K562 (cell line): ENCODE data around the gene SP2. TPM values are rescaled to one million over a fixed set of nuclear protein-coding genes. Genes with fewer than 3 reads are reported as not detected.

Experiments
- ATAC-seq: fragments of 200-7000 bp; cut with Tn5 transposase; 3 replicates; pipeline ENCODE4 v1.9.1; 2020; ENCODE audit warnings: moderate library complexity
- BruUV-seq: library from RNA; stranded (reverse); fragments of 400-500 nt; replicated peaks from 2 replicates; lab custom pipeline; 2021; lab: Mats Ljungman, UMichigan
- CTCF ChIA-PET: fragments of 300-600 bp; formaldehyde crosslinking; extraction: SDS; loops from one replicate; lab custom pipeline; 2021; ENCODE audit warnings: low intra/inter-chr PET ratio; lab: Yijun Ruan, JAX
- POLR2A ChIA-PET: fragments of 300-600, 350-650 bp; sonication (Branson Sonifier 250); formaldehyde crosslinking; extraction: SDS; loops from one replicate; lab custom pipeline; 2021; ENCODE audit warnings: antibody characterized with exemption, inconsistent platforms; lab: Yijun Ruan, JAX
- DNase-seq, 4 experiments: peaks; one replicate each; pipeline versions ENCODE4 v3.0.0 to v3.0.0-alpha.2; 2011 to 2018; ENCODE audit warnings: low spot score in 3 of 4, mixed read lengths in 3 of 4; ENCODE audit errors: extremely low read depth in 1 of 4
- FAIRE-seq: peaks from 2 replicates; lab custom pipeline; 2011; peaks lifted over from hg19 to GRCh38; lab: Jason Lieb, UNC
- H2AFZ ChIP-seq: 2 replicates; pipeline ENCODE4 v1.6.0; 2011; ENCODE audit warnings: low read depth, low read length, control low read depth, inconsistent platforms
- H3K27ac ChIP-seq: fragments of 200-600 bp; 3 replicates; pipeline ENCODE4 v1.8.0; 2011; ENCODE audit warnings: low read depth, mild to moderate bottlenecking, control low read depth, inconsistent platforms, low read length, moderate library complexity, mixed read lengths; ENCODE audit errors: extremely low read depth
- H3K27me3 ChIP-seq, 2 experiments: fragments of 300-600 bp in 1 of 2; 2 replicates in 1 of 2; 3 replicates in 1 of 2; pipeline versions ENCODE4 v1.6.0 to v1.8.0; 2011; ENCODE audit warnings: inconsistent platforms in 2 of 2, low read length in 2 of 2, mild to moderate bottlenecking in 1 of 2, mixed read lengths in 1 of 2, moderate library complexity in 1 of 2; ENCODE audit not compliant: control insufficient read depth in 2 of 2, insufficient read depth in 2 of 2
- H3K36me3 ChIP-seq: fragments of 300-600 bp; 3 replicates; pipeline ENCODE4 v1.8.0; 2011; ENCODE audit warnings: mild to moderate bottlenecking, low read length, inconsistent platforms; ENCODE audit not compliant: control insufficient read depth, insufficient read depth
- H3K4me1 ChIP-seq, 2 experiments: fragments of 200-600 bp in 1 of 2; replicated peaks in 1 of 2; 2 replicates in 1 of 2; 3 replicates in 1 of 2; pipeline versions ENCODE4 v1.5.1 to v1.8.0; 2011; ENCODE audit warnings: inconsistent platforms in 2 of 2, low read length in 2 of 2, mild to moderate bottlenecking in 1 of 2, mixed read lengths in 1 of 2, moderate library complexity in 1 of 2; ENCODE audit not compliant: control insufficient read depth in 2 of 2, insufficient read depth in 2 of 2
- H3K4me2 ChIP-seq: 2 replicates; pipeline ENCODE4 v1.6.1; 2011; ENCODE audit warnings: low read length, control low read depth, inconsistent platforms, mixed read lengths; ENCODE audit not compliant: insufficient read depth
- H3K4me3 ChIP-seq: fragments of 200-600 bp; sonication (generic), shearing (Covaris generic); 2 replicates; pipeline ENCODE4 v1.5.1; 2016; ENCODE audit warnings: control low read depth, inconsistent platforms
- H3K79me2 ChIP-seq: fragments of 200-600 bp; 3 replicates; pipeline ENCODE4 v1.8.0; 2011; ENCODE audit warnings: low read length, inconsistent platforms; ENCODE audit not compliant: control insufficient read depth, insufficient read depth
- H3K9ac ChIP-seq, 2 experiments: 2 replicates each; pipeline versions ENCODE4 v1.6.0 to v1.6.1; 2011; ENCODE audit warnings: low read depth in 2 of 2, low read length in 2 of 2, control low read depth in 1 of 2, inconsistent platforms in 1 of 2, mild to moderate bottlenecking in 1 of 2, mixed read lengths in 1 of 2; ENCODE audit not compliant: insufficient read depth in 1 of 2
- H3K9me1 ChIP-seq: one replicate; pipeline ENCODE4 v1.6.0; 2011; ENCODE audit warnings: inconsistent platforms, mild to moderate bottlenecking, low read length, moderate library complexity; ENCODE audit not compliant: control insufficient read depth, insufficient read depth
- H3K9me3 ChIP-seq: replicated peaks from 2 replicates; pipeline ENCODE4 v1.5.1; 2011; ENCODE audit warnings: low read depth, low read length, inconsistent platforms; ENCODE audit not compliant: control insufficient read depth, insufficient read depth
- H4K20me1 ChIP-seq: replicated peaks from 2 replicates; pipeline ENCODE4 v1.6.1; 2011; ENCODE audit warnings: low read length, inconsistent platforms, mixed read lengths; ENCODE audit not compliant: control insufficient read depth, insufficient read depth
- E2F5 ChIP-seq: sonication (generic); formaldehyde crosslinking; IDR thresholded peaks from 2 replicates; pipeline ENCODE4 v1.8.0; 2022; ENCODE audit warnings: mild to moderate bottlenecking, missing genetic modification reagents
- HLTF ChIP-seq: fragments of 450-650 bp; IDR thresholded peaks from 2 replicates; pipeline ENCODE4 v1.6.1; 2016
- MBD2 ChIP-seq: sonication (generic); IDR thresholded peaks from 2 replicates; pipeline ENCODE4 v1.6.1; 2016; ENCODE audit warnings: low read depth, borderline replicate concordance
- SAFB ChIP-seq: fragments of 200-400 bp; formaldehyde crosslinking; IDR thresholded peaks from 2 replicates; pipeline ENCODE4 v1.6.1; 2017; ENCODE audit warnings: low read depth, low read length, borderline replicate concordance
- TFAP4 ChIP-seq: sonication (generic); formaldehyde crosslinking; IDR thresholded peaks from 2 replicates; pipeline ENCODE4 v1.8.0; 2022; ENCODE audit warnings: missing genetic modification reagents, mild to moderate bottlenecking, moderate library complexity, borderline replicate concordance
- YY1 ChIP-seq, 3 experiments: IDR thresholded peaks; 2 replicates each; pipeline ENCODE4 v1.6.1; 2011; ENCODE audit warnings: low read length in 2 of 3, mild to moderate bottlenecking in 2 of 3, moderate library complexity in 2 of 3, borderline replicate concordance in 1 of 3, control low read depth in 1 of 3, low read depth in 1 of 3; ENCODE audit not compliant: insufficient read depth in 3 of 3, insufficient replicate concordance in 2 of 3, control insufficient read depth in 1 of 3, insufficient read length in 1 of 3; ENCODE audit errors: extremely low read depth in 1 of 3
- ZKSCAN1 ChIP-seq: fragments of 150-350 bp; IDR thresholded peaks from 2 replicates; pipeline ENCODE4 v1.6.1; 2016; ENCODE audit warnings: low read depth, low read length
- ZNF318 ChIP-seq, 2 experiments: fragments of 450-650 bp; IDR thresholded peaks; 2 replicates each; pipeline ENCODE4 v1.6.1; 2016; ENCODE audit warnings: mild to moderate bottlenecking in 2 of 2, borderline replicate concordance in 1 of 2, low read depth in 1 of 2, moderate library complexity in 1 of 2
- ZNF778 ChIP-seq: fragments of 450-650 bp; formaldehyde crosslinking; IDR thresholded peaks from 2 replicates; pipeline ENCODE4 v1.4.0; 2020; ENCODE audit warnings: mild to moderate bottlenecking, moderate library complexity
- WGBS: fragments of 100-300 bp; shearing (Covaris generic); methylation state at CpG from one replicate; pipeline ENCODE4 v1.1.6; 2016; ENCODE audit warnings: low coverage, mixed read lengths; ENCODE audit not compliant: insufficient coverage; ENCODE audit errors: missing lambda C conversion rate; 5-methylcytosine and 5-hydroxymethylcytosine counted together
- in situ Hi-C: fragments of 300-500 bp; cut with MboI; formaldehyde crosslinking; loops from 4 replicates; pipeline ENCODE4 v1.15.0; 2018; ENCODE audit warnings: inconsistent platforms, mixed read lengths
- intact Hi-C: fragments of 100-400 bp; cut with micrococcal nuclease; formaldehyde crosslinking; loops from 2 replicates; pipeline ENCODE4 v1.14.2; 2022
- polyA plus RNA-seq, 8 experiments: library from polyadenylated mRNA; depleted of rRNA in 4 of 8; stranded (reverse) in 5 of 8; unstranded in 3 of 8; fragments of >200 nt; fragmentation: Nextera tagmentation in 2 of 8; fragmentation: Illumina TruSeq in 1 of 8; extraction: Ambion mirVana in 2 of 8; extraction: Trizol in 1 of 8; gene quantifications; 2 replicates each; pipeline versions ENCODE4 v1.2.1 to v1.2.3, GENCODE V29; 2011 to 2014; ENCODE audit warnings: inconsistent platforms in 1 of 8, missing spikeins in 1 of 8
- total RNA-seq, 7 experiments: library from RNA; depleted of rRNA in 6 of 7; stranded (reverse); fragments of >200 nt in 6 of 7; fragmentation: Illumina TruSeq in 2 of 7; extraction: Trizol in 2 of 7; gene quantifications; 2 replicates each; pipeline versions ENCODE4 v1.2.1 to v1.2.3, GENCODE V29; 2011 to 2021; ENCODE audit warnings: low replicate concordance in 1 of 7

SP2 gene
- total and polyA plus RNA-seq, 9 of the 15 experiments (the other 6 are each of a cell fraction or from before 2014, with no cell fraction given), result 0.77 to 22.3 (median 2.3) TPM

GRCh38 chr17:47853616-47854015, 42.4 kb upstream of the SP2 start:
- 48% methylated on average over 5 of the region's 5 CpGs for WGBS
- BruUV-seq, result no TSS peak
- H3K9ac ChIP-seq, result no peak overlapping the region
- no peaks in the 10 kb centered on the region for H4K20me1 ChIP-seq
- no peak overlapping the region for H3K27ac ChIP-seq
- in situ Hi-C loops, result no loop called here
- no peaks in the 10 kb centered on the region for H3K9me1 ChIP-seq
- H3K4me2 ChIP-seq, result no peak overlapping the region
- TF ChIP-seq TFAP4 (no peak), SAFB (no peak), HLTF (no peak), YY1 (IDR thresholded peaks at IDR 0.05; ENCODE audit: borderline replicate concordance in 1 of 3, control insufficient read depth in 1 of 3, extremely low read depth in 1 of 3, insufficient read depth in 3 of 3, insufficient read length in 1 of 3, insufficient replicate concordance in 2 of 3, low read depth in 1 of 3, low read length in 2 of 3) (no peak), E2F5 (no peak), ZNF778 (no peak), ZKSCAN1 (no peak), ZNF318 (IDR thresholded peaks at IDR 0.05; ENCODE audit: borderline replicate concordance in 1 of 2, low read depth in 1 of 2) (no peak), MBD2 (no peak)
- H3K4me1 ChIP-seq, result peaks cover 31 to 33% of the 10 kb centered on the region in 2 experiments; a peak in 4 of 5 replicates
- no peak for FAIRE-seq
- H3K9me3 ChIP-seq, result no peaks in the 10 kb centered on the region
- ATAC-seq, result no peak
- CTCF ChIA-PET, result interaction anchor here (1.3 kb wide), 1 partner anchor 12 kb away, joined by 4 read pairs; the partner anchor contains the start of gene SCRN2
- H3K4me3 ChIP-seq, result no peak overlapping the region
- peaks cover 18% of the 10 kb centered on the region for H3K79me2 ChIP-seq
- POLR2A ChIA-PET, result interaction anchor here (1.0 kb wide), 2 partner anchors 13 to 38 kb away, joined by 3 read pairs; no protein-coding TSS in a partner anchor
- no peak for DNase-seq
- peaks cover 0 to 2% of the 10 kb centered on the region in 2 experiments; a peak in 1 of 5 replicates for H3K27me3 ChIP-seq
- H2AFZ ChIP-seq, result no peak overlapping the region
- intact Hi-C loops, result no loop called here
- no peaks in the 10 kb centered on the region for H3K36me3 ChIP-seq
